ENCODE results near the gene SLC24A1. TPM values are rescaled to one million over a fixed set of nuclear protein-coding genes. Genes with fewer than 3 reads are reported as not detected.

Gene SLC24A1
- total RNA-seq, 1 donor from 2014 or later, result 4.7 TPM

DNA sequence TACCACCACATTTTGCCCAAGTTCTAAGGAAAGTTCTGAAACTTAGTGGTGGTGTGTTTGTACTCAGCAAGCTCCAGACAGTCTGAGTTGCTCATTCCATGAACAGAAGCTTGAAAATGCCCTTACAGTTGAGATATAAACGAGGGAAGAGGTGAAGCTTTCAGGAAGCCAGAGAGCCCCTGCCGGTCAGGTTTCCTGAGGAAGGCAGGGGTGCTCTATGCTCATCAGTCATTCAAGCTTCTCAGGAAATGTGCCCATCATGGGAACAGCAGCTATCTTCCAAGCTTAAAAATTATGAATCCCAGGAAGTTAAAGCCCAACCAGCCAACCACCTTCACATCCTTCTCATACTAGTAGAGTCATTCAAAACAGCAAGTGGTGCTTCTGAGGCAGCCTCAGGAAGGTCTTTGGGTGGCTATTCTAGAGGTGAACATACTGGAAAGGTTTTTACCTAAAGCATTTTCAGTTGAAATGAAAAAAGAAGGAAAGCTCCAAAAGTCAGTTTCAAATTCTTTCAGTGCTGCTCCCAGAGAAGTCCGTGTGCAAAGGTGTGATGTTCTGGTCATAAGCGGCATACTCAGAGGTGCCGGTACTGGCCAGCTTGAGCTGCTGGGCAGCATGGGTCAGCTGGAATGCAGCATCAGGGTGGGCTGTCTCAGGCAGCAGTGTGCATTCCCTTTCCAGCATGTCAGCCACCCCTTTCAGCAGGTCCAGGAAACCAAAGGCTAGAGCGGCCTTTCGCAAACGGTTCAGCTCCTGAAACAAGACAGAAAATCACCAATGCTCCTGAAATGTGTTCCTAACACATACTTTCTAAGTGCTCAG is 42.6 kb upstream of the SLC24A1 start:
- Mint-ChIP-seq H3K27ac (ENCODE audit: unreplicated experiment) (no peak overlapping the region), H3K4me3 (ENCODE audit: unreplicated experiment) (no peak overlapping the region), H3K4me1 (ENCODE audit: low read depth, unreplicated experiment) (peaks cover 8% of the 10 kb centered on the region), H3K27me3 (ENCODE audit: unreplicated experiment) (no peaks in the 10 kb centered on the region), H3K9me3 (ENCODE audit: unreplicated experiment) (no peaks in the 10 kb centered on the region), H3K36me3 (ENCODE audit: unreplicated experiment) (no peaks in the 10 kb centered on the region)
- TF ChIP-seq, protein P1, sequence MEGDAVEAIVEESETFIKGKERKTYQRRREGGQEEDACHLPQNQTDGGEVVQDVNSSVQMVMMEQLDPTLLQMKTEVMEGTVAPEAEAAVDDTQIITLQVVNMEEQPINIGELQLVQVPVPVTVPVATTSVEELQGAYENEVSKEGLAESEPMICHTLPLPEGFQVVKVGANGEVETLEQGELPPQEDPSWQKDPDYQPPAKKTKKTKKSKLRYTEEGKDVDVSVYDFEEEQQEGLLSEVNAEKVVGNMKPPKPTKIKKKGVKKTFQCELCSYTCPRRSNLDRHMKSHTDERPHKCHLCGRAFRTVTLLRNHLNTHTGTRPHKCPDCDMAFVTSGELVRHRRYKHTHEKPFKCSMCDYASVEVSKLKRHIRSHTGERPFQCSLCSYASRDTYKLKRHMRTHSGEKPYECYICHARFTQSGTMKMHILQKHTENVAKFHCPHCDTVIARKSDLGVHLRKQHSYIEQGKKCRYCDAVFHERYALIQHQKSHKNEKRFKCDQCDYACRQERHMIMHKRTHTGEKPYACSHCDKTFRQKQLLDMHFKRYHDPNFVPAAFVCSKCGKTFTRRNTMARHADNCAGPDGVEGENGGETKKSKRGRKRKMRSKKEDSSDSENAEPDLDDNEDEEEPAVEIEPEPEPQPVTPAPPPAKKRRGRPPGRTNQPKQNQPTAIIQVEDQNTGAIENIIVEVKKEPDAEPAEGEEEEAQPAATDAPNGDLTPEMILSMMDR (IDR thresholded peaks at IDR 0.05; ENCODE audit: partially characterized antibody, unreplicated experiment), result no peak
- no peak for DNase-seq

DNA sequence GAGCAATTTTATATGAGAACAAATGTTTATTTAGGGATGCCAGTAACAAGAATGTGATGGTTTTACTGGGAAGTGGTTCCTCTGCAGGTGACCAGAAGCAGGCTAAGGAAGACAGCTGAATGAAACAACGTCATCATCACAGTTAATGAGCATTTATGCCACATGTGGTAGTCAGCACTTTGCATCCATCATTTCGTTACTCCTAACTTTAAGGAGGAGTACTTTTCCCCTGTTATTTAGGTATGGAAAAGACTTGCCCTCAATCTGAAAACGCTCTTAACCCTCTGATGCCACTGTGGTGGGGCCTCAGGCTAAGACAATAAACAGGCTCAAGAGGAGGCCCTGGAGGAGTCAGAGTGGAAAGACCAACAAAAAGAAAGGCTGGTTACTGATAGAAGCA is 42.0 kb upstream of the SLC24A1 start:
- Mint-ChIP-seq H3K4me3 (ENCODE audit: unreplicated experiment) (no peak overlapping the region), H3K27me3 (ENCODE audit: unreplicated experiment) (no peaks in the 10 kb centered on the region), H3K4me1 (ENCODE audit: low read depth, unreplicated experiment) (peaks cover 8% of the 10 kb centered on the region), H3K9me3 (ENCODE audit: unreplicated experiment) (no peaks in the 10 kb centered on the region), H3K27ac (ENCODE audit: unreplicated experiment) (no peak overlapping the region), H3K36me3 (ENCODE audit: unreplicated experiment) (no peaks in the 10 kb centered on the region)
- TF ChIP-seq, protein P1 (IDR thresholded peaks at IDR 0.05; ENCODE audit: partially characterized antibody, unreplicated experiment), result no peak
- DNase-seq, result no peak

DNA sequence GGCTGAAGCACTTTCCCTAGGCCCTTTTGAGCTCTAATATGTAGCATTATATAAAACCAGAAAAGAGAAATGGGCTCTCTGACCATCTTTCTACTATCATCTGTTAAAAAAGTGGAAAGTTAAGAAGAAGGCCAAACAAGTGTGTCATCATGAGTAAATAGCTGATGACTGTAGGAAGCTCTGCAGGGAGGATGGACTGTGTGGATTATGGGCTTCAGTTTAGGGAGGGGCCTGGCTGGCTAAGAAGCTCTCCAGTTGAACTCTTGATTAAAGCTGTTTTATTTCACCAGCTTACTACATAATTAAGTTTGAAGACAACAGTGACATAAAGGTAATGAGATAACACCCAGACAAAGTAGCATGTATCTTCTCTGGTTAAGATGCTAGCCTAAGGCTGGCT is 41.5 kb upstream of the SLC24A1 start:
- no peaks in the 10 kb centered on the region for H3K36me3 Mint-ChIP-seq (ENCODE audit: unreplicated experiment)
- H3K4me1 Mint-ChIP-seq (ENCODE audit: low read depth, unreplicated experiment), result peaks cover 8% of the 10 kb centered on the region
- no peak overlapping the region for H3K4me3 Mint-ChIP-seq (ENCODE audit: unreplicated experiment)

DNA sequence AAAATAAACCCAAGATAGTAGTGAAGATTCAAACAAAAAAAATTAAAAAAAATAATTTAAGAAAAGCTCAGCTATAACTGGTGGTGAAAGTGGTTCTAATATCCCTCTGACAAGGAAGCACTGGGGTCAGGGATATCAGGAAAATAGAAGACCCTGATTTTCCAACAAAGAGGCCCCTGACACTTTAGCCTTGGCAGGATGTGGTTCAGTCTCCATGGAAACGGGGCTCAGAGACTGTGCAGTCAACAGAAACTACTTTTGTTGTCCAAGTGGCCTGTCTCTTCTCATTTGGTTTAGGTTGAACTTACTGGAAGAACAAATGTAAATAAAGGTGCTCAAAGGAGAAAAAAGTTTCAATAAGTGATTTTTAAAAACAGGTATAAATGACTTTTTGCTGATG is 38.0 kb upstream of the SLC24A1 start:
- Mint-ChIP-seq H3K36me3 (ENCODE audit: unreplicated experiment) (no peaks in the 10 kb centered on the region), H3K9me3 (ENCODE audit: unreplicated experiment) (no peaks in the 10 kb centered on the region), H3K27me3 (ENCODE audit: unreplicated experiment) (no peaks in the 10 kb centered on the region), H3K27ac (ENCODE audit: unreplicated experiment) (no peak overlapping the region), H3K4me3 (ENCODE audit: unreplicated experiment) (no peak overlapping the region), H3K4me1 (ENCODE audit: low read depth, unreplicated experiment) (peaks cover 8% of the 10 kb centered on the region)
- TF ChIP-seq, protein P1 (IDR thresholded peaks at IDR 0.05; ENCODE audit: partially characterized antibody, unreplicated experiment), result no peak
- no peak for DNase-seq

More for the DNA sequence above, 41.5 kb upstream of the SLC24A1 start:
- no peaks in the 10 kb centered on the region for H3K27me3 Mint-ChIP-seq (ENCODE audit: unreplicated experiment)
- TF ChIP-seq, protein P1 (IDR thresholded peaks at IDR 0.05; ENCODE audit: partially characterized antibody, unreplicated experiment), result no peak
- DNase-seq, result no peak
- H3K27ac Mint-ChIP-seq (ENCODE audit: unreplicated experiment), result no peak overlapping the region
- no peaks in the 10 kb centered on the region for H3K9me3 Mint-ChIP-seq (ENCODE audit: unreplicated experiment)

DNA sequence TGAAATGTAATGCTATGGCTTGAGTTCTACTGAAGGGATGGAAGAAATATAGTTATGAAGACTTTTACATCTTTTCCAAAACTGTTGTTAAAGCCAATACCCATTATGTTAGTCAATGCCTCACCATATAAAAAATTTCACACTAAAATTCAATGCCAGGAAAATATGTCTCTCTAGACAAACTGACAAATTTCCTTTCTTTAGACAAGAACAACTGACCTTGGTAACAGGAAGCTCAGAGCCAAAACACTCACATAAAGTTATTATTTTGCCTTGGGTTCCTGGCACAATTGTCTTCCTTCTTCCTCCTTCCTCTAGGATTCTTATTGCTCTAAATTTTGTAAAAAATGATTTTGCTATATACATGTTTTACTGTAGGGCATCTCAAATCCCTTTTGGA is 37.5 kb upstream of the SLC24A1 start:
- Mint-ChIP-seq H3K4me3 (ENCODE audit: unreplicated experiment) (no peak overlapping the region), H3K9me3 (ENCODE audit: unreplicated experiment) (no peaks in the 10 kb centered on the region), H3K4me1 (ENCODE audit: low read depth, unreplicated experiment) (peaks cover 8% of the 10 kb centered on the region), H3K36me3 (ENCODE audit: unreplicated experiment) (no peaks in the 10 kb centered on the region), H3K27ac (ENCODE audit: unreplicated experiment) (no peak overlapping the region), H3K27me3 (ENCODE audit: unreplicated experiment) (no peaks in the 10 kb centered on the region)
- TF ChIP-seq, protein P1 (IDR thresholded peaks at IDR 0.05; ENCODE audit: partially characterized antibody, unreplicated experiment), result no peak
- DNase-seq, result no peak
